ENCODE data around the gene MYO7B. TPM values are rescaled to one million over a fixed set of nuclear protein-coding genes. Genes with fewer than 3 reads are reported as not detected.

Gene MYO7B
- total RNA-seq, 2 donors from 2014 or later, result not detected

DNA sequence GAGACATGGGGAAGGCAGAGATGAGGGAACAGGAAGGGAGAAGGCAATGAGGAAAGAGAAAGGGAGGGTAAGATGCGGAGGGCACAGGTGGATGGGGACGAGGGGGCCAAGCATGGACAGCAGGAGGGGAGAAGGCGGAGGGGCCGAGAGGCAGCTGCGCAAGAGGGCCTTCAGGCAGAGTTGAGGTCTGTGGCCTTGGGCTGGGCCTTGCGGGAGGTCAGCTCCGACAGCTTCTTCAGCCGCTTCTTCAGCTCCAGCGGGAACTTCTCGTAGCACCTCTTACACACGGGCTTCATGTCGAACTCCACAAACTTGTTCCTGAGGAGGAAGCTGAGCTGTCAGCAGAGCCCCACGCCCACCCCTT lies 103.6 kb downstream of the MYO7B start:
- DNase-seq (ENCODE audit: low spot score), result no peak
- no peaks in the 10 kb centered on the region for H3K9me3 Mint-ChIP-seq
- no peak overlapping the region for H3K4me3 Mint-ChIP-seq
- peaks cover 0 to 2% of the 10 kb centered on the region in 2 donors for H3K4me1 Mint-ChIP-seq (ENCODE audit: low read depth in 2 of 2)
- H3K27me3 Mint-ChIP-seq, result no peaks in the 10 kb centered on the region
- no peak for ATAC-seq
- no peaks in the 10 kb centered on the region for H3K36me3 Mint-ChIP-seq
- H3K27ac Mint-ChIP-seq, result no peak overlapping the region

- Mint-ChIP-seq H3K36me3 (no peaks in the 10 kb centered on the region), H3K4me3 (no peak overlapping the region), H3K27me3 (no peaks in the 10 kb centered on the region), H3K27ac (no peak overlapping the region), H3K4me1 (ENCODE audit: low read depth in 2 of 2) (peaks cover 0 to 2% of the 10 kb centered on the region in 2 donors), H3K9me3 (no peaks in the 10 kb centered on the region)
- DNase-seq (ENCODE audit: low spot score) (no peak), ATAC-seq (no peak)
Measured at GRCh38 chr2:127640082-127641072, 104.9 kb downstream of the MYO7B start.

- no peak for ATAC-seq
- no peak for DNase-seq (ENCODE audit: low spot score)
- Mint-ChIP-seq H3K4me3 (no peak overlapping the region), H3K9me3 (no peaks in the 10 kb centered on the region), H3K4me1 (ENCODE audit: low read depth in 2 of 2) (peaks cover 0 to 2% of the 10 kb centered on the region in 2 donors), H3K27me3 (no peaks in the 10 kb centered on the region), H3K36me3 (no peaks in the 10 kb centered on the region), H3K27ac (no peak overlapping the region)
Measured at GRCh38 chr2:127641133-127641532, 105.7 kb downstream of the MYO7B start.

- DNase-seq (ENCODE audit: low spot score) (no peak), ATAC-seq (no peak)
- peaks cover 0 to 2% of the 10 kb centered on the region in 2 donors for H3K4me1 Mint-ChIP-seq (ENCODE audit: low read depth in 2 of 2)
- H3K27ac Mint-ChIP-seq, result no peak overlapping the region
- no peaks in the 10 kb centered on the region for H3K27me3 Mint-ChIP-seq
- H3K36me3 Mint-ChIP-seq, result no peaks in the 10 kb centered on the region
- H3K9me3 Mint-ChIP-seq, result no peaks in the 10 kb centered on the region
- no peak overlapping the region for H3K4me3 Mint-ChIP-seq
Measured at GRCh38 chr2:127641846-127642507, 106.5 kb downstream of the MYO7B start.

DNA sequence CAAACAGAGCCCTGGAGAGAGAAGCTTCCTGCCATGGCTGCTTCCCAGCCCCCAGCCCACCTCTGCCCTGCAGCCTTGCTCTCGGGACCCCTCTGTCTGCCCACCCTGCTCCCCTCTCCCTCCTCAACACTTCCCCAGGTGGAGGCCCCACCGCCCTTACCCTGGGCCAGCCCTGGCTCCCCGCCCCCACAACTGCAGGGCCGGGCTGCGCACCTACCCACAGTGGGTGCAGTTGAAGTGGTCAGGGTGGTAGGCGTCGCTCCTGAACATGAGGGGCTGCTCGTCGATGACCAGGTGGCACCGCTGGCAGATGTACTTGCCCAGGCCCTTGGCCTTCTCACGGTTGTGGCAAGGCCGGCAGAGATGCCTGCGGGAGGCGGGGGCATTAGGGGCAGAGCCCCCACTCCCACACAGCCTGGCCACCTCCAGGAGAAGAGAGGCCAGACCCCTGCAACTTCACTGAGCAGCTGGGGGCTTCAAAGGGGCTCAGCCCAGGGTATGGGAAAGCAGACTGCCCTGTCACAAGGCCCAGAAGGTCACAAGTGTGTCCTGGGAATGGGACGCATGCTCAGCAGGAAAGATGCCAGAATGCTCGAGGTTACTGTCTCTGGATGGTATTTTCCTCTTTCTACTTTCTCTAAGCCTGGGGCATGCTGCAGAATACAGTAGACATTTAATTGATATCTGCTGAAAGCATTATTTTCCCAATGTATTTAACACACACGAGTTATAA lies 107.4 kb downstream of the MYO7B start:
- ATAC-seq (no peak), DNase-seq (ENCODE audit: low spot score) (no peak)
- Mint-ChIP-seq H3K36me3 (no peaks in the 10 kb centered on the region), H3K9me3 (no peaks in the 10 kb centered on the region), H3K27me3 (no peaks in the 10 kb centered on the region), H3K4me3 (no peak overlapping the region), H3K27ac (no peak overlapping the region), H3K4me1 (ENCODE audit: low read depth in 2 of 2) (peaks cover 0 to 2% of the 10 kb centered on the region in 2 donors)

- Mint-ChIP-seq H3K4me1 (ENCODE audit: low read depth in 2 of 2) (peaks cover 0 to 2% of the 10 kb centered on the region in 2 donors), H3K36me3 (no peaks in the 10 kb centered on the region), H3K27me3 (no peaks in the 10 kb centered on the region), H3K9me3 (no peaks in the 10 kb centered on the region), H3K4me3 (no peak overlapping the region), H3K27ac (no peak overlapping the region)
- ATAC-seq (no peak), DNase-seq (ENCODE audit: low spot score) (no peak)
Measured at GRCh38 chr2:127643439-127644065, 108.1 kb downstream of the MYO7B start.

DNA sequence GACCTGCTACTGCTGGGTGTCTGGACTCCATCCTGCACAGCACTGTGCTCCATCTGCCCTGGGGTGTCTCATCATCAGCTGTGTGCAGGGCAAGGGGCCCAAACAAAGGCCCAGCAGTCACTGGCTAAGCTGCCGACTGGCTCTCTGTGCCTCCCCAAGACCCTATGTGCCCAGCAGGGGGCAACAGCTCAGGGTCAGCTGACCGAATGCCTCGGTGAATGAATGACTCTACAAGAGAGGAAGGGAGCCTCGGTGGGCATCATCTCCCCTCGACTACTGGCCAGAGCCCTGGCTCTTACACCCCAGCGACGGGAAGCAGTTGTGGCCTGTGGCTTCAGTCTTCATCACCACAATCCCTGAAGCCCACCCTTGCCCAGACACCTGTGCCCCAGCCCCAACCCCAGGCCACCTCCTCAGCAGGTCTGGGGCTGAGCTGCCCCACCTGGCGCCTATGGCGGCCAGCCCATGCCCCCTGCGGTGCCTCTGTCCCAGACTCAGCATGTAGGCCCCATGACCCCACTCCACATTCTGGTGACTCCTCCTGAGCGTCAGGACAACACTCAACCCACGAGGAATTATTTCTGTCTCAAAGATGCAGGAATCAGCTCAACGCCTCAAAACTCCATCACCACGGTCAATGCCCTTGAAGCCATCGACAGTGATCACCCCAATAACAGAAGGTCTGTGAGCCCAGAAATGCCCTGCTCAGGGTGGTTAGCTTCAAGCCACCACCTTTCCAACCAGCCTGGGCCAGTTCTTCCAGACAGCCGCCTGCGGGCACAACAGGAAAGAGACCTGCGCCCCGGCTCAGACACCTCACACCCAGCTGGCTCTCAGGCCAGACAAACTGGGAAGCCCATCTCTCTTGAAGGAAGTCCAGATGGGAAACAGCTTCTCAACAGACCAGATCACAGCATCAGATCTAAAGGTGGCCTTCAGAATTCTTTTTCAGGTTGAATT lies 108.9 kb downstream of the MYO7B start:
- no peaks in the 10 kb centered on the region for H3K36me3 Mint-ChIP-seq
- H3K27me3 Mint-ChIP-seq, result no peaks in the 10 kb centered on the region
- no peak overlapping the region for H3K4me3 Mint-ChIP-seq
- no peak overlapping the region for H3K27ac Mint-ChIP-seq
- no peak for DNase-seq (ENCODE audit: low spot score)
- H3K4me1 Mint-ChIP-seq (ENCODE audit: low read depth in 2 of 2), result peaks cover 0 to 5% of the 10 kb centered on the region in 2 donors
- no peak for ATAC-seq
- no peaks in the 10 kb centered on the region for H3K9me3 Mint-ChIP-seq

DNA sequence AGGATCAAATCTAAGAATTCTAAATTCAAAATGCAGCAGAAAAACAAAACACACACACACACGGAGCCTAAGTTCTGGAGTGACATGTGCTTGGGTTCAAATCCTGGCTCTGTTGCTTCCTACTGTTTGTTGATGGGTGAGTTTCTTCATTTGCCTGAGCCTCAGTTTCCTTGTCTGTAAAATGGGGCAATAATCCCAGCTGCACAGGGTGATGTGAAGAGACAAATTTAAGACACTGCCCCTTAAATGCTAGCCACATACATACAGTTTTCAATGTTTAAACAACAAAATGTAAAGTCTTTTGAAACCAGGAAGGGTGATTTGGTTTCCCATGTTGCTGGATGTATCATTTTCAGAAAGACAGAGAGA lies 109.5 kb downstream of the MYO7B start:
- DNase-seq (ENCODE audit: low spot score) (no peak), ATAC-seq (no peak)
- H3K27me3 Mint-ChIP-seq, result no peaks in the 10 kb centered on the region
- no peaks in the 10 kb centered on the region for H3K9me3 Mint-ChIP-seq
- no peaks in the 10 kb centered on the region for H3K36me3 Mint-ChIP-seq
- H3K27ac Mint-ChIP-seq, result no peak overlapping the region
- no peak overlapping the region for H3K4me3 Mint-ChIP-seq
- peaks cover 0 to 8% of the 10 kb centered on the region in 2 donors for H3K4me1 Mint-ChIP-seq (ENCODE audit: low read depth in 2 of 2)

DNA sequence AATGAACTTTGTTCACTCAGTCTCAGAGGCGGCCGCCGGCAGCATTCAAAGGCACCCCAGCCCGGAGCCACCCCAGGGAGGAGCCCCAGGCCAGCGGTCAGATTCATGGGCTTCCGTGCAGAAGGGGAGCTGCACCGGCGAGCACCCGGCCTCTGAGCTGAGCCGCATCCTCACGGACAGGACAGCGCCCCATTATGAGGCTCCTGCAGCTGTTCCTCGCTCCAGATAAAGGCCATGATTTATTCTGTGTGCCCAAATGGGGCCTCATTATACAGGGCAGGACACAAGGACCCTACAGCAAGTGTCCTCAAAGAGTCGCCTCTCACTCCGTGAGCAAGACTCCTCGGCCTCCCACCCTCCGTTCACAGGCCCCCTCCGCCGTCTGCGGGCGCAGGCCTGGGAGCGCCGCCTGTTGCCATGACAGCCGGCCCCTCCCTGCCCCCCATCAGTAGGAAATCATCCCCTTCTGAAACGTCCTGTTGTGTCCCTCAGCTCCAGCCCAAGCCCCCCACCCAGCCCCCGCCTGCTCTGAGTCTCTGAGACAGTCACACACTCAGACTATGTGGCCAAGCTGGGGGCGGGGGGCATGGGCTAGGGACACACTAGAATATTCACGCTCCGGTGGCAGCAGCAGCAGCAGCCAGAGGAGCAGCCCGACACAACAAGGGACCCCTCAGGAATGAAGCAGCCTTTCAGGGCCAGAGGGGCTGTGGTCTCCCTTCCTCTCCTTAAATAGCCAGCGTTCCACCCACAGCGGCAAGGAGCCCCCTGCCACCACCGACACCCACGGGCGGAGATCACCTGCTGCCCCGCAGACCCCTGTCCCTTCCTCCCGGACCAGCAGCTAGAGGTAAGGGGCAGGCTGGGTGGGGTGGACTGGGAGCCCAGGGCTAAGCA lies 110.2 kb downstream of the MYO7B start, which contains the start of gene GPR17:
Gene GPR17 (plus strand): TSS at position 759 of the 897 bp plus-strand sequence. CDS start 4,583 bp downstream, outside the sequence.
- Mint-ChIP-seq H3K27me3 (no peaks in the 10 kb centered on the region), H3K4me1 (ENCODE audit: low read depth in 2 of 2) (peaks cover 0 to 8% of the 10 kb centered on the region in 2 donors), H3K9me3 (no peaks in the 10 kb centered on the region), H3K36me3 (no peaks in the 10 kb centered on the region), H3K4me3 (no peak within 1 kb of the TSS), H3K27ac (no peak within 1 kb of the TSS)
- DNase-seq (ENCODE audit: low spot score), result no peak
- no peak for ATAC-seq

DNA sequence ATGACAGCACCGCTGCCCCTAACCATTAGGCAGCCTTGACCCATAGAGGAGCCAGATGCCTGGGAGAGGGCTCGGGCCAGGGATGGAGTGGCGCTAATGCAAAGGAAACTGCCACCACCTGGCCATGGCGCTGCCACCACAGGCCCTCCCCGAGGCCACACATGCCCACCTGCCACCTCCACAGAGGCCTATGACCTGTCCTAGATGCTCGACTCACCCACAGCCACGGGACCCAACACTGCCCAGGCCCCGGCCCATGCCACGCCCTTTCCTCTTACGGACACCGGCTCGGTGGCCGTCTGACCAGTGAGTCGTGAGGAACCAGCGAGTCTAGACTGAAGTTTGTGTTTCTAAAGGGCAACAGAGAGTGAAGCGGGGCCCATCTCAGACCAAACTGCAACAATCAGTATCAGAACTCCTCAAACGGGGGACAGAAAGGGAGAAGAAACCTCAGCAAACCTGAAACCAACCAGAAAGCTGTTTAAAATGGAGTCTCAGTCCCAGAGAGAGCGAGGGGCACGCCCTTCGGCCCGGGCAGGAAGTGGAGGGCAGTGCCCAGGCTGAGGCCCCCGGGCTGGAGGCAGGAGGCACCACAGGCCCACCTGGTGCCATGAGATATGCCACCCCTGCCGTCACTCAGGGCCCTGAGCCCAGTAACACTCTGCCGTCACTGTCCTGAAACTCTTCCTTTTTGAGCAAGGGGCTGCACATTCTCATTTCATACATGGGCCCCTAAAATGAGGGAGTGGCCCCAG lies 111.2 kb downstream of the MYO7B start:
- H3K27ac Mint-ChIP-seq, result no peak overlapping the region
- H3K9me3 Mint-ChIP-seq, result no peaks in the 10 kb centered on the region
- no peak for DNase-seq (ENCODE audit: low spot score)

More for the DNA sequence above, 111.2 kb downstream of the MYO7B start:
- Mint-ChIP-seq H3K27me3 (no peaks in the 10 kb centered on the region), H3K36me3 (no peaks in the 10 kb centered on the region), H3K4me1 (ENCODE audit: low read depth in 2 of 2) (peaks cover 0 to 8% of the 10 kb centered on the region in 2 donors), H3K4me3 (no peak overlapping the region)
- ATAC-seq, result no peak
